GM12891 (cell line): ENCODE results near the gene PCDHGB6.
"Not testable (repeated sequence)": the region's sequence is repeated elsewhere in the genome, so short reads cannot be mapped to it uniquely, and the experiment has no call there.

Source experiments
- DNase-seq: peaks from one replicate; pipeline ENCODE4 v3.0.0; 2011; ENCODE audit warnings: low spot score; ENCODE audit not compliant: insufficient read length
- FAIRE-seq: peaks from 2 replicates; lab custom pipeline; 2011; peaks lifted over from hg19 to GRCh38; lab: Jason Lieb, UNC
- PAX5 ChIP-seq: IDR thresholded peaks from 2 replicates; pipeline ENCODE4 v1.6.1; 2011; ENCODE audit warnings: low read length, moderate library complexity, mild to moderate bottlenecking; ENCODE audit not compliant: insufficient read depth, severe bottlenecking
- POLR2A ChIP-seq: IDR thresholded peaks from 2 replicates; pipeline ENCODE4 v1.6.1; 2011; ENCODE audit warnings: low read depth, low read length, control low read depth
- POLR2AphosphoS5 ChIP-seq: IDR thresholded peaks from 2 replicates; pipeline ENCODE4 v1.6.1; 2011; ENCODE audit warnings: low read depth, low read length, control low read depth
- POU2F2 ChIP-seq: IDR thresholded peaks from 2 replicates; pipeline ENCODE4 v1.6.1; 2011; ENCODE audit warnings: low read depth, mild to moderate bottlenecking, control low read depth, low read length, moderate library complexity
- SPI1 ChIP-seq: IDR thresholded peaks from 2 replicates; pipeline ENCODE4 v1.6.1; 2011; ENCODE audit warnings: low read depth, low read length, control low read depth
- TAF1 ChIP-seq: IDR thresholded peaks from 2 replicates; pipeline ENCODE4 v1.6.1; 2011; ENCODE audit warnings: low read depth, low read length, control low read depth

PCDHGB6 gene

GRCh38 chr5:141389153-141390042 lies 18.4 kb upstream of the PCDHGB6 start:
- TF ChIP-seq SPI1 (no peak), TAF1 (no peak), POU2F2 (no peak), PAX5 (no peak), POLR2A (no peak), POLR2AphosphoS5 (no peak)
- no peak for FAIRE-seq

GRCh38 chr5:141392429-141393198 lies 15.2 kb upstream of the PCDHGB6 start, which contains the start of gene PCDHGA8:
TSS of gene PCDHGA8 (plus strand) at chr5:141392633. CDS start at chr5:141392814, 181 bp downstream.
- FAIRE-seq = no peak

More at GRCh38 chr5:141389153-141390042, 18.4 kb upstream of the PCDHGB6 start:
- no peak for DNase-seq

GRCh38 chr5:141393267-141393666 lies 14.6 kb upstream of the PCDHGB6 start:
- no peak for TF ChIP-seq PAX5
- no peak for TF ChIP-seq POU2F2
- no peak for TF ChIP-seq TAF1
- no peak for TF ChIP-seq SPI1
- no peak for TF ChIP-seq POLR2AphosphoS5
- TF ChIP-seq POLR2A = no peak
- FAIRE-seq (no peak), DNase-seq (no peak)

More at GRCh38 chr5:141392429-141393198, 15.2 kb upstream of the PCDHGB6 start, which contains the start of gene PCDHGA8:
- TF ChIP-seq SPI1 = no peak
- TF ChIP-seq PAX5 = no peak
- TF ChIP-seq TAF1 = no peak
- TF ChIP-seq POLR2A = no peak
- TF ChIP-seq POLR2AphosphoS5 = no peak
- TF ChIP-seq POU2F2 = no peak
- no peak for DNase-seq

- not testable (repeated sequence) for FAIRE-seq, DNase-seq
These were observed 13.2 kb upstream of the PCDHGB6 start for GRCh38 chr5:141394401-141395187.

GRCh38 chr5:141397756-141398551 lies 9.9 kb upstream of the PCDHGB6 start, which contains the start of gene PCDHGB5:
TSS of gene PCDHGB5 (plus strand) at chr5:141397947. CDS start at chr5:141398128, 181 bp downstream.
- FAIRE-seq, DNase-seq: not testable (repeated sequence)

GRCh38 chr5:141398608-141399007 lies 9.2 kb upstream of the PCDHGB6 start:
- FAIRE-seq = no peak
- TF ChIP-seq PAX5 (no peak), TAF1 (no peak), SPI1 (no peak), POU2F2 (no peak), POLR2A (no peak), POLR2AphosphoS5 (no peak)
- DNase-seq = no peak

- TF ChIP-seq SPI1 = no peak
- no peak for TF ChIP-seq POLR2A
- no peak for TF ChIP-seq PAX5
- TF ChIP-seq POLR2AphosphoS5 = no peak
- no peak for TF ChIP-seq POU2F2
- TF ChIP-seq TAF1 = no peak
- DNase-seq (no peak), FAIRE-seq (no peak)
These were observed 8.1 kb upstream of the PCDHGB6 start for GRCh38 chr5:141399555-141400258.

GRCh38 chr5:141402553-141403243 lies 5.1 kb upstream of the PCDHGB6 start, which contains the start of gene PCDHGA9:
TSS of gene PCDHGA9 (plus strand) at chr5:141402778. CDS start at chr5:141402953, 175 bp downstream.
- DNase-seq (no peak), FAIRE-seq (no peak)
- TF ChIP-seq SPI1 = no peak
- TF ChIP-seq PAX5 = no peak
- TF ChIP-seq TAF1 = no peak
- no peak for TF ChIP-seq POU2F2
- TF ChIP-seq POLR2AphosphoS5 = no peak
- TF ChIP-seq POLR2A = no peak
